ENCODE data around the gene ZNF256. TPM values are rescaled to one million over a fixed set of nuclear protein-coding genes. Genes with fewer than 3 reads are reported as not detected.
A peak's percentile ranks its signal among the peaks of the same experiment; 100 is the strongest.

Gene ZNF256
- total and polyA plus RNA-seq, 10 of the 15 experiments (the other 5 are each of a cell fraction or from before 2014, with no cell fraction given), result 1.0 to 7.5 (median 4.3) TPM

DNA sequence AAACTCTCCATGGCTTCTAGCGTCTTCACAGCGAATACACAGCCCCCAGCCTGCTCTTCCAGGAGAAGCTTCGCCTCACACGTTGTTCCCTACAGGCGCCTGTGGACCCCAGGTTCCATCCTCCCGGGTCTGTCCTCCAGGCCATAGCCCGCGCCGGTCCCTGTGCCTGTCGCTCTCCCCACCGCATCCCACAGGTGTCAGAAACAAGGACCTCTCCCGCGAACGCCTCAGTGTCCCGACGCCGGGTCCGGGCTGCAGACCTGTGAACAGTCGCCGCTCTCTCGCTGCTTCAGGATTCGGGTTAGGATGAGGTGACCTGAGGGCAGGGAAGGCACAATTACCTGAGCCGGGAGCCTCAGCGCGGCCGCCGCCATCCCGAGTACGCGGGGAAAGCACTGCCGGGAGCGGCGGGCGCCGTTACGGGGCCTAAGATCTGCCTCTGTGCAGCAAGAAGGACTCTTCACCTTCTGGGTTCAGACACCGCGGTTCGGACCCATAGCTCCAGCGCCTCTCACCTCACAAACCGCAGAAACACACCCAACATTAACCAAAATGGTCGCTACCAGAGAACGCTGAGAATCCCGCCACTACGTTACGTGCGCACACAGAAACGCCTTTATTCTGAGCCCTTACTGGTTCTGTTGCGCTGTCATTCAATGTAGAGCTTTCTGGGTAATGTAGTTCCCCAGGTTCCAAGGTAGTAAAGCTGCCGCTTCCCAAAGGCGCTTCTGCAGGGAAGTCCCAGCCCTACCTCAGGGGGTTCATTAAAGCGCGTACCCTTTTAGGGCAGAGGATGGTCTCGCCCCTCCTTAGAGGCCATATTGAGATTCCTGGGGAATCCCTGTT lies 12.5 kb downstream of the ZNF256 start, which contains the start of gene ZNF418:
Gene ZNF418 (minus strand): TSS at position 583 of the 846 bp plus-strand sequence. CDS start 1,580 bp downstream, outside the sequence.
- Histone ChIP-seq H3K27ac (ENCODE audit: control insufficient read depth, insufficient read depth) (peak within 1 kb of the TSS; percentile 46; the same call in 1 of the 2 replicates), H4K20me1 (ENCODE audit: control insufficient read depth, insufficient read depth) (no peaks in the 10 kb centered on the region), H3K9ac (ENCODE audit: control insufficient read depth, insufficient read depth, low read length) (peak within 1 kb of the TSS; percentile 56; the same call in 1 of the 2 replicates), H3K9me3 (replicated peaks; ENCODE audit: control insufficient read depth, insufficient read depth, low read length) (peaks cover 33% of the 10 kb centered on the region; the same call in 2 of the 3 replicates), H3K4me3 (peak within 1 kb of the TSS; percentile 80), H3K36me3 (ENCODE audit: control insufficient read depth in 2 of 2, insufficient read depth in 2 of 2, low read length in 1 of 2) (no peaks in the 10 kb centered on the region; a peak in 1 of 4 replicates), H3K27me3 (replicated peaks in 1 of 2; ENCODE audit: control insufficient read depth in 2 of 2, insufficient read depth in 2 of 2, low read length in 1 of 2) (no peaks in the 10 kb centered on the region), H3K4me2 (ENCODE audit: control insufficient read depth, insufficient read depth) (peak within 1 kb of the TSS; percentile 79), H2AFZ (ENCODE audit: control insufficient read depth, low read depth, low read length) (peak within 1 kb of the TSS; percentile 75), H3K4me1 (ENCODE audit: control insufficient read depth, insufficient read depth, low read length) (no peaks in the 10 kb centered on the region), H3K79me2 (ENCODE audit: control insufficient read depth, insufficient read depth, low read length) (no peaks in the 10 kb centered on the region)
- ATAC-seq, result peak; percentile 98
- intact Hi-C loops (cut with micrococcal nuclease; ENCODE audit: unreplicated experiment) (no loop called here), in situ Hi-C loops (cut with MboI) (no loop called here)
- TSS peak; percentile 73 for BruUV-seq (replicated peaks)
- DNase-seq (ENCODE audit: low read depth, low spot score), result peak; percentile 55
- POLR2A ChIA-PET, result no interaction called here
- WGBS (ENCODE audit: insufficient coverage, insufficient replicate concordance, low lambda C conversion rate, missing lambda C conversion rate), result 9% methylated on average over 50 of the region's 54 CpGs
- SMC1A ChIA-PET (ENCODE audit: uncharacterized antibody, unreplicated experiment), result no interaction called here
- CTCF ChIA-PET, result no interaction called here
- FAIRE-seq, result peak; percentile 93
- RAD21 ChIA-PET (ENCODE audit: unreplicated experiment), result no interaction called here
- TF ChIP-seq CHD2 (IDR thresholded peaks at IDR 0.05; ENCODE audit: borderline replicate concordance, low read depth, low read length) (peak; percentile 86), FOXK2 (IDR thresholded peaks at IDR 0.05) (no peak), PML (IDR thresholded peaks at IDR 0.05; ENCODE audit: low read length) (0 out of 2 replicates have a peak, but pooled peaks have one; percentile 36), BMI1 (IDR thresholded peaks at IDR 0.05; ENCODE audit: borderline replicate concordance) (no peak), POLR2AphosphoS5 (IDR thresholded peaks at IDR 0.05; ENCODE audit: low read length) (peak; percentile 71), PBX3 (IDR thresholded peaks at IDR 0.05; ENCODE audit: insufficient replicate concordance, low read depth, low read length) (peak; percentile 96), CREM (IDR thresholded peaks at IDR 0.05; ENCODE audit: low read depth) (peak; percentile 54; the same call in 1 of the 2 replicates), RUNX3 (IDR thresholded peaks at IDR 0.05; ENCODE audit: low read length) (peak; percentile 75), NFYA (IDR thresholded peaks at IDR 0.05; ENCODE audit: borderline replicate concordance, low read depth, low read length) (peak; percentile 26; the same call in 1 of the 2 replicates), CREB1 (IDR thresholded peaks at IDR 0.05; ENCODE audit: low read depth) (peak; percentile 71; the same call in 1 of the 2 replicates), HDAC2 (IDR thresholded peaks at IDR 0.05) (no peak), WRNIP1 (IDR thresholded peaks at IDR 0.05; ENCODE audit: borderline replicate concordance, low read depth, low read length) (no peak), SIX5 (IDR thresholded peaks at IDR 0.05; ENCODE audit: low read depth, low read length, severe bottlenecking) (peak; percentile 78), SP1 (IDR thresholded peaks at IDR 0.05; ENCODE audit: low read depth, low read length) (peak; percentile 81), NRF1 (conservative IDR thresholded peaks at IDR 0.05; ENCODE audit: low read depth, low read length) (0 out of 2 replicates have a peak, but pooled peaks have one; percentile 8)
- TF ChIP-seq, protein P1, sequence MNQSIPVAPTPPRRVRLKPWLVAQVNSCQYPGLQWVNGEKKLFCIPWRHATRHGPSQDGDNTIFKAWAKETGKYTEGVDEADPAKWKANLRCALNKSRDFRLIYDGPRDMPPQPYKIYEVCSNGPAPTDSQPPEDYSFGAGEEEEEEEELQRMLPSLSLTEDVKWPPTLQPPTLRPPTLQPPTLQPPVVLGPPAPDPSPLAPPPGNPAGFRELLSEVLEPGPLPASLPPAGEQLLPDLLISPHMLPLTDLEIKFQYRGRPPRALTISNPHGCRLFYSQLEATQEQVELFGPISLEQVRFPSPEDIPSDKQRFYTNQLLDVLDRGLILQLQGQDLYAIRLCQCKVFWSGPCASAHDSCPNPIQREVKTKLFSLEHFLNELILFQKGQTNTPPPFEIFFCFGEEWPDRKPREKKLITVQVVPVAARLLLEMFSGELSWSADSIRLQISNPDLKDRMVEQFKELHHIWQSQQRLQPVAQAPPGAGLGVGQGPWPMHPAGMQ (IDR thresholded peaks at IDR 0.05; ENCODE audit: borderline replicate concordance), result peak; percentile 31; the same call in 1 of the 2 replicates
- TF ChIP-seq, protein P2, sequence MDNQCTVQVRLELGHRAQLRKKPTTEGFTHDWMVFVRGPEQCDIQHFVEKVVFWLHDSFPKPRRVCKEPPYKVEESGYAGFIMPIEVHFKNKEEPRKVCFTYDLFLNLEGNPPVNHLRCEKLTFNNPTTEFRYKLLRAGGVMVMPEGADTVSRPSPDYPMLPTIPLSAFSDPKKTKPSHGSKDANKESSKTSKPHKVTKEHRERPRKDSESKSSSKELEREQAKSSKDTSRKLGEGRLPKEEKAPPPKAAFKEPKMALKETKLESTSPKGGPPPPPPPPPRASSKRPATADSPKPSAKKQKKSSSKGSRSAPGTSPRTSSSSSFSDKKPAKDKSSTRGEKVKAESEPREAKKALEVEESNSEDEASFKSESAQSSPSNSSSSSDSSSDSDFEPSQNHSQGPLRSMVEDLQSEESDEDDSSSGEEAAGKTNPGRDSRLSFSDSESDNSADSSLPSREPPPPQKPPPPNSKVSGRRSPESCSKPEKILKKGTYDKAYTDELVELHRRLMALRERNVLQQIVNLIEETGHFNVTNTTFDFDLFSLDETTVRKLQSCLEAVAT (IDR thresholded peaks at IDR 0.05), result peak; percentile 57
- TF ChIP-seq, protein P3, sequence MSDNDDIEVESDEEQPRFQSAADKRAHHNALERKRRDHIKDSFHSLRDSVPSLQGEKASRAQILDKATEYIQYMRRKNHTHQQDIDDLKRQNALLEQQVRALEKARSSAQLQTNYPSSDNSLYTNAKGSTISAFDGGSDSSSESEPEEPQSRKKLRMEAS (IDR thresholded peaks at IDR 0.05; ENCODE audit: low read depth, low read length), result peak; percentile 24; the same call in 1 of the 2 replicates
